Measurements from ENCODE around the gene MOB3C.

DNA sequence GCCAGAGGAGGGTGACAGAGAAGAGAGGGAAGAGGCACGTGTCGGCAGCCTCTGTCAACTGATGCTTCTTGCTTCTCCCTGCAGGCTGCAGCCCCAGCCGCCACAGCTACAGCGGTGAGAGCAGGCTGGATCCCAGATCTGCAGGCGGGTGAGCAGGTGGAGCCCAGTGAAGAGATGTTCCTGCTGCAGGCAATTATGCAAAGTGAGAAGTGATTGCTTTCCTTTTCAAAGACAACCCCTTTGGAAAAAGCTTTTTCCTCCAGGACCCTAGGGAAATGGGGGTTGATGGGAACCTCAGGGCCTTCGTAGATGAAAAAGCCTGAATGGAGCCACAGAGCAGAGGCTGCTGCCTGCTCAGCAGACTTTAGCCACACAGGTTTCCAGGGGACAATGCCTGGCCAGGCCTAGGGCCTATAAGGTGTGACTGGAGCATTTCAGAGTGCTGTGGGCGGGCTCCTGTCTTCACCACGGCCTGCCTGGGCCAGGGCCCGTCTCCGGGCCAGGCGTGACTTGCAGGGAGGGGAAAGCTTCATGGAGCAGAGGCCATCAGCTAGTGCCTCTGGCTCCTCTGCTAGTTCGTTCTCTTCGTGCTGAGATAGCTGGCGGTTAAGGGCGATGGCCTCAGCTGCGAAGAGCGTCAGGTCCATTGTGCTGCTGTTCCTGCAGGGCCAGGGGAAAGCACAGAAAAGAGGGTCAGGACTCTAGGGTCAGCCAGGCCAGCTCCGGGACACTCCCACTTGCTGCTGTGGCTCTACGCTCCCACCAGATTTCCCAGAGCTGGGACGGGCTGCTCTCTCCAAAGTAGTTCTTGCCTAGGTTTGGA, 58.3 kb downstream of the MOB3C start:
- TF ChIP-seq POLR2AphosphoS5 (IDR thresholded peaks at IDR 0.05): peak; percentile 81
- TF ChIP-seq EZH2 (IDR thresholded peaks at IDR 0.05; ENCODE audit: borderline replicate concordance, insufficient read depth, low read length, poor library complexity, severe bottlenecking): no peak

Measured in neural cell (in vitro differentiated cells).